Fibroblast of lung (primary cell): ENCODE data around the gene XXYLT1. TPM values are rescaled to one million over a fixed set of nuclear protein-coding genes. Genes with fewer than 3 reads are reported as not detected.
A peak's percentile ranks its signal among the peaks of the same experiment; 100 is the strongest.

Source experiments
- DNase-seq, 2 donors: peaks; one replicate each; pipeline versions ENCODE4 v3.0.0 to v3.0.0-alpha.2; 2010; ENCODE audit warnings: low read depth in 2 of 2
- H2AFZ ChIP-seq: 2 replicates; pipeline ENCODE4 v1.5.1; 2012; ENCODE audit warnings: low read length, control low read depth, inconsistent platforms
- H3K27ac ChIP-seq: 2 replicates; pipeline ENCODE4 v1.5.1; 2011; ENCODE audit warnings: low read length, control low read depth; ENCODE audit not compliant: insufficient read depth
- H3K27me3 ChIP-seq: 2 replicates; pipeline ENCODE4 v1.5.1; 2011; ENCODE audit warnings: mild to moderate bottlenecking, low read length; ENCODE audit not compliant: control insufficient read depth, insufficient read depth
- H3K36me3 ChIP-seq: 2 replicates; pipeline ENCODE4 v1.5.1; 2011; ENCODE audit warnings: low read length; ENCODE audit not compliant: control insufficient read depth, insufficient read depth
- H3K4me1 ChIP-seq: 2 replicates; pipeline ENCODE4 v1.5.1; 2011; ENCODE audit warnings: low read length; ENCODE audit not compliant: control insufficient read depth, insufficient read depth; ENCODE audit errors: extremely low read depth
- H3K4me2 ChIP-seq: 2 replicates; pipeline ENCODE4 v1.5.1; 2011; ENCODE audit warnings: low read length, control low read depth; ENCODE audit not compliant: insufficient read depth; ENCODE audit errors: extremely low read depth
- H3K4me3 ChIP-seq, 4 experiments: fragments of 200-600 bp in 1 of 4; sonication (generic) in 1 of 4; replicated peaks in 1 of 4; 2 replicates each; pipeline ENCODE4 v1.5.1; 2011 to 2016; ENCODE audit warnings: low read length in 4 of 4, low read depth in 3 of 4, mild to moderate bottlenecking in 3 of 4, control low read depth in 2 of 4, inconsistent platforms in 1 of 4, mixed read lengths in 1 of 4; ENCODE audit not compliant: insufficient read depth in 1 of 4; ENCODE audit errors: control extremely low read depth in 1 of 4
- H3K79me2 ChIP-seq: 2 replicates; pipeline ENCODE4 v1.5.1; 2012; ENCODE audit warnings: mild to moderate bottlenecking, low read length, inconsistent platforms; ENCODE audit not compliant: control insufficient read depth, insufficient read depth
- H3K9ac ChIP-seq: 2 replicates; pipeline ENCODE4 v1.5.1; 2011; ENCODE audit warnings: mild to moderate bottlenecking, low read length, control low read depth; ENCODE audit not compliant: insufficient read depth
- H3K9me3 ChIP-seq: 2 replicates; pipeline ENCODE4 v1.5.1; 2012; ENCODE audit warnings: low read depth, low read length; ENCODE audit not compliant: control insufficient read depth, insufficient read depth
- H4K20me1 ChIP-seq: 2 replicates; pipeline ENCODE4 v1.5.1; 2011; ENCODE audit warnings: low read length; ENCODE audit not compliant: control insufficient read depth, insufficient read depth; ENCODE audit errors: extremely low read depth
- CTCF ChIP-seq, 2 donors: IDR thresholded peaks in 1 of 2; conservative IDR thresholded peaks in 1 of 2; 1 replicate in 1 of 2; 2 replicates in 1 of 2; pipeline ENCODE4 v1.5.1; 2011 to 2012; ENCODE audit warnings: low read length in 2 of 2, control low read depth in 1 of 2, inconsistent platforms in 1 of 2, low read depth in 1 of 2, mild to moderate bottlenecking in 1 of 2
- EZH2 ChIP-seq: IDR thresholded peaks from 2 replicates; pipeline ENCODE4 v1.5.1; 2012; ENCODE audit warnings: low read length, control low read depth, mild to moderate bottlenecking; ENCODE audit errors: missing control alignments
- polyA plus RNA-seq, 2 donors: library from polyadenylated mRNA; depleted of rRNA in 1 of 2; stranded (reverse) in 1 of 2; unstranded in 1 of 2; fragments of >200 nt; gene quantifications; 2 replicates each; pipeline ENCODE4 v1.2.1, GENCODE V29; 2011 to 2012; ENCODE audit warnings: missing spikeins in 1 of 2
- total RNA-seq: library from RNA; depleted of rRNA; stranded (reverse); fragments of >200 nt; gene quantifications from 2 replicates; pipeline ENCODE4 v1.2.1, GENCODE V29; 2014

The XXYLT1 gene
- total and polyA plus RNA-seq, 2 donors (not counting 1 experiment from before 2014, with no cell fraction given): 12.4 to 18.5 TPM

DNA sequence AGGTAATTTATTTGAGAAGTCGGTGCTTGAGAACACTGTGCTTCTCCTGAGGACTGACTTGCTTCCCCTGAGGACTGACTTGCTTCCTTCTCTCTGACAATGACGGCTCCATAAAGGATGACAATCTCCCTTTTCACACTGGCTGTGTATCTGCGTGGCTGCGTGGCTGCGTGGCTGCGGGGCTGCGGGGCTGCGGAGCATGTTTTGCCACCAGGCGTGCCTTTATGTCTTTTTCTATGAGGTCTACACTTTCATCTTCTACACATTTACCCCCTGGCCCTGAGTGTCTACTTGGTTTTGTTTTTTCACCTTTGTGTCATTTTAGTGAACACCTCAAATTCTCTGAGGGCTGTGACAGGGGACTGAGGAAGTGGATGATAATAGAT, 89.9 kb downstream of the XXYLT1 start:
- H3K27ac ChIP-seq: no peak overlapping the region
- H3K4me1 ChIP-seq: peaks cover 11% of the 10 kb centered on the region
- H3K4me2 ChIP-seq: no peak overlapping the region
- H3K4me3 ChIP-seq: no peak overlapping the region
- no peaks in the 10 kb centered on the region for H3K36me3 ChIP-seq
- no peak for DNase-seq
- H2AFZ ChIP-seq: no peak overlapping the region
- H3K9me3 ChIP-seq: no peaks in the 10 kb centered on the region
- TF ChIP-seq CTCF (conservative IDR thresholded peaks at IDR 0.05 in 1 of 2, IDR thresholded peaks at IDR 0.05 in 1 of 2; ENCODE audit: low read depth in 1 of 2, low read length in 2 of 2) (no peak), EZH2 (no peak)
- no peaks in the 10 kb centered on the region for H4K20me1 ChIP-seq
- no peak overlapping the region for H3K9ac ChIP-seq
- no peaks in the 10 kb centered on the region for H3K79me2 ChIP-seq
- H3K27me3 ChIP-seq: no peaks in the 10 kb centered on the region

DNA sequence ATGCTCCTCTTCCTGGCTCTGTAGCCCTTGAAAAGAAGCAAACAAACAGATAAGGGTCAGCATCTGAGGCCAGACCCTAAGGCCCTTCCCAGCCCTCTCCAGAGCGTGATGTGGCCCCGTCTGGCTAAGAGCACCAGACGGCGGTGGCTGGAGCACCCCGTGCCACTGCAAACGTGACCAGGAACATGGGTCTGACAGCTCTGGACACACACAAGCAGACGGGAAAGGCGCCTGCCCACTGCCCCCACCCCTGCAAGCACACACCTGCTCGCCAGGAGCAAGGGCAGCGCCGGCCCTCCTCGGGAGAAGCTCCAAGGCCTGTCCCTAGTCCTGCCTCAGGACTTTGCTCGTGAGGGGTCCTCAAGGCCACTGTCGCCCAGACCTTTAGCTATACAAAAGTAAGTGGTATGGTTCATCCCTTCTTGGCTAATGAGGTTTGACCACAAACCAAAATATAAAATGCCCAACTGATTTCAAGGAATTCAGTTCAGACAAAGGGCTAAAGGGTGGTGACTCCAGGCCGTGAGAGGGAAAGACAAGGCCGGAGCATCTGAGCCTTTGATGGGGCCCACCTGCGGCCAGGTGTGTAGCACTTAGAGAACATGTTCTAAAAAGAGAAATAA, 90.4 kb downstream of the XXYLT1 start:
- no peak overlapping the region for H3K4me3 ChIP-seq
- peaks cover 11% of the 10 kb centered on the region for H3K4me1 ChIP-seq
- no peaks in the 10 kb centered on the region for H3K27me3 ChIP-seq
- H3K79me2 ChIP-seq: no peaks in the 10 kb centered on the region
- H4K20me1 ChIP-seq: no peaks in the 10 kb centered on the region
- no peaks in the 10 kb centered on the region for H3K9me3 ChIP-seq
- no peak overlapping the region for H3K27ac ChIP-seq
- H3K9ac ChIP-seq: no peak overlapping the region
- no peak overlapping the region for H3K4me2 ChIP-seq
- TF ChIP-seq CTCF (conservative IDR thresholded peaks at IDR 0.05 in 1 of 2, IDR thresholded peaks at IDR 0.05 in 1 of 2; ENCODE audit: low read depth in 1 of 2, low read length in 2 of 2) (no peak), EZH2 (no peak)
- DNase-seq: no peak
- H2AFZ ChIP-seq: no peak overlapping the region
- no peaks in the 10 kb centered on the region for H3K36me3 ChIP-seq

- Histone ChIP-seq H3K27ac (no peak overlapping the region), H2AFZ (peak overlapping the region; percentile 48)
Measured at GRCh38 chr3:195179776-195180489, 91.0 kb downstream of the XXYLT1 start.

More at GRCh38 chr3:195179776-195180489, 91.0 kb downstream of the XXYLT1 start:
- H3K9ac ChIP-seq: no peak overlapping the region
- no peaks in the 10 kb centered on the region for H3K79me2 ChIP-seq
- H4K20me1 ChIP-seq: no peaks in the 10 kb centered on the region
- H3K36me3 ChIP-seq: peaks cover 2% of the 10 kb centered on the region
- TF ChIP-seq CTCF (conservative IDR thresholded peaks at IDR 0.05 in 1 of 2, IDR thresholded peaks at IDR 0.05 in 1 of 2; ENCODE audit: low read depth in 1 of 2, low read length in 2 of 2) (no peak), EZH2 (no peak)
- no peak overlapping the region for H3K4me2 ChIP-seq
- no peaks in the 10 kb centered on the region for H3K9me3 ChIP-seq
- no peak overlapping the region for H3K4me3 ChIP-seq
- DNase-seq: no peak
- H3K4me1 ChIP-seq: peaks cover 11% of the 10 kb centered on the region
- no peaks in the 10 kb centered on the region for H3K27me3 ChIP-seq
